Measurements from ENCODE around the gene BRINP2.

Gene BRINP2

DNA sequence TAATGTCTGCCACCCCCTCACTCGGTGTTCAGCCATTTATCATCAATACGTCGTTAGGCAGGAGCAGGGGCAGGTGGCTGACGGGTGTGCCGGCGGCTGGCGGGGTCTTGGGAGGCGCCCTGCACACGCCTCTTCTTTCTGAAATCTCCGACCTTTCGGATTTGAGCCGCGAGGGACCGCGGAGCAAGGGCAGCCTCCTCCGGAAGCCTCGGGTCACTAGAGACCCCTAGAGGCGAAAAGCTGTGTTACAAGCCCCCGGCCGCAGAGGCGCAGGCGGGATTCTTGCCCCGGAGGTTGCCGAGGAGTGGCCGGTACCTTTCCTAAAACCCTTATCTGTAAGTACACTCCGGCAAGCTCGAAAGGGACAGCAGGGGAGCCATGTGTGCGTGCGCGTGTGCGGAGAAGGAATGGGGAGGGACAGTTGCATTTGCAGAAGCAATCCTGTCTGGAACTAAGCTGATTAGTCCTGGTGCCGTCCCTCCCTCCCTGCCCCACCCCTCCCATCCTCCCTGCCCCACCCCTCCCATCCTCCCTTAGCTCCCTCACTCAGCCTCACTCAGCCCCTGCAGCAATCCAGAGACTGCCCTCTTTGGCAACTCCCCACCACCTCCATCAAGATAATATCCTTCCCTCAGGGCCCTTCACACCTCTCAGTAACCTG is 11.0 kb downstream of the BRINP2 start:
- TF ChIP-seq GATA3 (IDR thresholded peaks at IDR 0.05; ENCODE audit: low read depth, low read length) = no peak
- TF ChIP-seq GATA2 (IDR thresholded peaks at IDR 0.05; ENCODE audit: low read depth, low read length) = peak; percentile 5; the same call in 1 of the 2 replicates

DNA sequence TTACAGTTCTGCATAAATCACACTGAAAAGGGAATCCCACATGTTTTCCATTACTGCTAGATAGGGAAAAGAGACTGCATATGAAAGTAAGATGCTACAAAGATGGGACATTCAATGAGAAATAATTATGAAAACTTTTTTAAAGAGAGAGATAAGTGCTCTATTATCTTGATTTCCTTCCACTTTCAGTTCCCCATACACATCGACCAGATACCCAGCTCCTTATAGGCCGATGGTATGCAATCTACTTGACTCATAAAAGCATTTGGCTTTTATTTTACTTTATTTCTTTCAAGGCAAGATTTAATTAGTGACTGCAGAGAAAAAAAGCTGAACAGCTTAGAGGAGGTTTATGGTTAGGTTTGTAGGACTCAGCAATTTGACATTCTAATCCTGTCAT is 13.1 kb downstream of the BRINP2 start:
- TF ChIP-seq GATA3 (IDR thresholded peaks at IDR 0.05; ENCODE audit: low read depth, low read length) (no peak), GATA2 (IDR thresholded peaks at IDR 0.05; ENCODE audit: low read depth, low read length) (no peak)

DNA sequence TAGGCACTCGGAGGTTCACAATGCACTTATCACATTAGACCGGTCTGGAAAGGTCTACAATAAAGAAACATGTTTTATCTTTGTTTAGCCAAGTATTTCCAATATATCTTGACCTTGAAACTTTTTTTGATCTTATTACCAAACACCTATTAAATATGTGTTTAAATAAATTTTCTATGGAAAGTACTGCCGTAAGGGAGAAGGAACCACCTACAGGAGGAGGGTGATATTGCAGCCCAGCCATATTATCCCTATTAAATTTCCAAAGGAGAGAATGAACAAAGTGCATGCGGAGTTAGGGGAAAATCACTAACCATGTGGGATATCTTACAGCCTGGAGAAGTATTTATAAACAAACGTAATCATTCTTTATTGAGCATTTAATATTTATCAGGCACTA is 14.5 kb downstream of the BRINP2 start:
- TF ChIP-seq GATA2 (IDR thresholded peaks at IDR 0.05; ENCODE audit: low read depth, low read length) (no peak), GATA3 (IDR thresholded peaks at IDR 0.05; ENCODE audit: low read depth, low read length) (no peak)

DNA sequence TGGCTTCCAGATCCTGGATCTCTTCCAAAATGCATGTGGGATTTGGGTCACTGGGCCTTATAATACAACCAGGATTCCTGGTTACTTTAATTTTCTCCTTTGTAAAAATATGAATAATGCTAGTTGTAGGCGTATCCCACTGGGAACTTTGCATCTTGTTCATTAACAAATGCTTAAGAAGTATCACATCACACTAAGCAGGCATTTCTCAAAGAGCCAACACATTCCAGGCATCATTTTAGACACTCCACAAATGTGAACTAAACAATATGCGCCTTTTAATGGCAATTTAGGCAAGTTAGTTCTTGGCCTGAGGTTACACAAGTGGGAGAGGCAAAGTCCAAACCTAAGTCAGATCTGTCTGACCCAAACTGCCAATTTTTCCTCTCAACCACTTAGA is 15.9 kb downstream of the BRINP2 start:
- TF ChIP-seq GATA3 (IDR thresholded peaks at IDR 0.05; ENCODE audit: low read depth, low read length) (no peak), GATA2 (IDR thresholded peaks at IDR 0.05; ENCODE audit: low read depth, low read length) (no peak)

DNA sequence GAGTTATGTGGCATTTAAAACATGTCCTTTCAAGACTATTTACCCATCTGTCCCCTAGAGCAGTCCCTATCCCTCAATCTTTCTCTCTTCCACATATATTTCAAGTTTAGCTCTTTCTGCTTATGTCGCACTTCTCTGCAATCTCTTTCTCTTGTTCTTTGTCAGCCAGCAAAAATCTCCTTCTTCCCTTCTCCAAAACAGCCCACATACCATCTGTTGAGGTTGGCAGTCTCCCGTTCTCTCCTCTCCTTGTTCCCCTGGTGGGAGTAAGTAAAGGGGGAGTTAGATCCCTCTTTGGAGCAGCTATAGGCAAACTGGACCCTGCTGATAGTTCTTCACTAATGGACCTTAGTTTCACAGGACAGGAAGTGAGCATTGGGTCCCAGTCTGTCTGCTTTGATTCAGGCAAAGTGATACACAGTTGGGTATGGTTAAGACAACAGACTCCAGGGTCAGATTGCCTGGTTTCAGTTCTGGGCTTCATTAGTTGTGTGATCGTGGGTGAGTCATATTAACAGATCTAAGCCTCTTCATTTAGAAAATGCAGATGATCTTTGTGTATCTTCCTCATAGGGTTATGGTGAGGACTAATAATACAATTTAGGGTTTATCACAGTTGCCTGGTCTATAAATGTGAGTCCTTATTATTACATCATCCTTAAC is 19.7 kb downstream of the BRINP2 start:
- TF ChIP-seq GATA3 (IDR thresholded peaks at IDR 0.05; ENCODE audit: low read depth, low read length) (no peak), GATA2 (IDR thresholded peaks at IDR 0.05; ENCODE audit: low read depth, low read length) (no peak)

DNA sequence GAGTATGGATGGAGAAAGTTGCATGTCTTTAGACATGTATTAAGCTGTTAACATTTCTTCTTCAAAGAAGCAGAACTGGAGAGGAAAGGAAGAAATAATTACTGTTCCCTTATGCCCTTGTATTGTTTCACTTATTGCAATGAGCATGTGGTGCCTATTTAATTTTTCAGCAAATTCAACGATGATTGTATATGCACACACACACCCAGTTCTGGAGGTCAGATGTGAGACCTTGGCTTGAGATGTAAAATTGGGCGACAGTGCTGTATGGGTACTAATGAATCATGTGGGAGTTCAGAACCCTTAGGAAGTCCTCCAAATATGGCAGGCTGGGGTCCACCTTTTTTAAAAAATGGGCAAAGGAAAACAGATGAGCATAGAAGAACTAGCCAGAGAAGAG is 27.5 kb downstream of the BRINP2 start:
- TF ChIP-seq GATA3 (IDR thresholded peaks at IDR 0.05; ENCODE audit: low read depth, low read length) = no peak

DNA sequence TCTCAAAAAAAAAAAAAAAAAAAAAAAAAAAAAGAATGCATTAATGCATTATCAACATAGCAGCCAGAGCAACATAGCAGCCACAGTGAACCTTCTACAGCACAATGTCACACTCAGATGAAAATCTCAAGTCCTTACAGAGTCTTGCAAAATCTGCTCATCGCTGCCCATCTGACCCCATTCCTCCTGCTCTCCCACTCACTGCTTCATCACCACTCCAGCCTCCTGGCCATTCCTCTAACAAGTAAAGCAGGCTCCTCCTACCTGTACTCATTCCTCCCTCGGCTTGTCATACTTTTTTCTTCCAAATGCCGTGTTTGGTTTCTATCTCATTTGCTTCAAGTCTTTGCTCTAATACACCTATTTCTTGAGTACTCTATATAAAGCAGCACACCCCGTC is 29.5 kb downstream of the BRINP2 start:
- TF ChIP-seq GATA3 (IDR thresholded peaks at IDR 0.05; ENCODE audit: low read depth, low read length) = no peak

DNA sequence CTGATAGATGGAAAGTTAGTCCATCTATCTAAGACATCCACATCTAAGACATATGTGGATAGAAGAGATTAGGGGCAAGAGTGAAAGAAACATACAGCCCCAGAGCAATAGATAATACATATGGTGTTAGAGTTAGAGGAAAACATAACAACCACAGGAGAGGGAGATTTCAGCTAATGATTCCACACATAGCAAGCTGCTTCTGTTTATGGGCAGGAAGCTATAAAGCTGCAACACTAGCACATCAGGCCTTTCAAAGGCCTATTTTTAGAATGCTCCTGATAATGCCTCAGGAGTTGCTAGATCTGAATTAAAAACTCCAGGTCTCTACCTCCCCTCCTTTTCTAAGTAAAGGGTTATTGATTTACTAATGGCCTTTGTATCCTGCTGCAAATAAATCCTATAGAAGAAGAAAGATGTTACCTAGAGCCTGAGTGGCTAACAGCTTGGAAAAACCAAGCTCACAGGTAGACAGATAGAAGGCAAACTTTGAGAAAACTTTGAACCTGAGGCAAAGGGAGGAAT is 36.1 kb downstream of the BRINP2 start:
- TF ChIP-seq GATA3 (IDR thresholded peaks at IDR 0.05; ENCODE audit: low read depth, low read length) (no peak), GATA2 (IDR thresholded peaks at IDR 0.05; ENCODE audit: low read depth, low read length) (no peak)

DNA sequence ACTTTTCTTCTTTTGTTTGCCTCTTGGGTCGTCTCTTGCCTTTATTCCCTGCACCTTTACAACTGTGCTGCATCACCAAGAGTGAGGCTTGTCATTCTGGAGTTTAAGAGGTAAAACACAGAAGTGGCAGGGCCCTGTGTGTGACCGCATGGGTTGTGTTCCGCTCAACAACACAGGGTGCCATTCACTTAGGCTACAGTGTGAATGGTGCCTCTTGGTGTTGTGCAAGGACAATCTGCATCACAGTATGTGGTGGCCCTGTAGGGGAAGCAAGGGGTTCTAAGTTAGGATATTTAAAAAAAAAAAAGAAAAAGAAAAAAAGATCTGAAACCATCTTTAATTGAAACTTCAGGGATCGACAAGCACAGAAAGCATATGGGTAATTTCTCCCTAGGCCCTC is 38.2 kb downstream of the BRINP2 start:
- TF ChIP-seq GATA3 (IDR thresholded peaks at IDR 0.05; ENCODE audit: low read depth, low read length) (no peak), GATA2 (IDR thresholded peaks at IDR 0.05; ENCODE audit: low read depth, low read length) (no peak)

DNA sequence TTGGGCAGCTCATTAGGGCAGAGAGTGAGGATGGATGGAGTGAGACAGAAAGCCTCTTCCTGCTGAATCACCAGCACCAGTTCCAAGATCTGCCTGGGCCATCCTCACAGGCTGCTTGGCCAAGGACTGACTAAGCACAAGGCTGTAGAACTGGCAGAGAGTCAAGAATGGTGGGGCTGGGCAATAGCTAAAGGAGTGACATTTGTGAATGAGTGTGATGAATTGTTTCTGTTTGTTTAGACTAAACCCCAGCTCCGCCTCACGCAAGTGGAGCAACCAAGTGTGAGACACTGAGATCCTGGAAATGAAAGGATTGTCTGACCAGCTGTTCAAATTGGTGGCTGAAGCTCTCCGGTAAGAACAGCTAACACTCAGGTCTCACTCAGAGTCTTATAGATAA is 38.6 kb downstream of the BRINP2 start:
- no peak for TF ChIP-seq GATA2 (IDR thresholded peaks at IDR 0.05; ENCODE audit: low read depth, low read length)
- no peak for TF ChIP-seq GATA3 (IDR thresholded peaks at IDR 0.05; ENCODE audit: low read depth, low read length)

DNA sequence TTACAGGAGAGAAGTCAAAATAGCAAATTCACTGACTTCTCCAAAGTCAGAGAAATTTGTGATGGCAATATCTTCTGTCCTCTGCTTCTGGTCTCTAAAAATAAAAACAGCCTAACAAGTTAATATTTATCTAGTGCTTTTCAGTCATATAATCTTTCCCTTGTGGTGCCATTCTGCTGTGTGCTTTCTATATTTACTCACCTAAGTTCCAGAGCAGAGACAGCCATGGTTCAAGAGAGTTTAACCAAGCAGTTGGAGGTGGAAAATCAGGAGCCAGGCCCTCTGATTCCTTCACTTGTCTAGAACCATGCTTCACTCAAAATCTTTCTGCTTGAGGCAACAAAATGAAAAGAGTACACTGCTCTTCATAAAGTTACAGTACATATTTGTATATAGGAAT is 39.3 kb downstream of the BRINP2 start:
- TF ChIP-seq GATA3 (IDR thresholded peaks at IDR 0.05; ENCODE audit: low read depth, low read length) = no peak

DNA sequence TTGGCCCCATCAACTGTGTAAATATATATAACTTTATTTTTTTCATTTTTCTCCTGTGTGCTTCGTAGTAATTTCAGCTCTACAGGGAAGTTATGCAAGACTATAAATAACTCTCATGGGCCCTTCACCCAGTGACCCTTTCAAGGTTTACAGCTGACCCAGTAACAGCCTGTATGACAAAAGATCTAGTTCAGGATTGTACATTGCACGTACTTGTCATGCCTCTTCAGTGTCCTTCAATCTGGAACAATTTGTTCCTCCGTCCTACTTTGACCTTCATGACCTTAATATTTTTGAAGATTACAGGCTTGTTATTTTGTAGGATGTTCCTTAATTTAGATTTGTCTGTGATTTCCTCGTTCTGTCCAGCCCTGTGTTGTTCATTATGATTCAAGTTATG is 40.5 kb downstream of the BRINP2 start:
- TF ChIP-seq GATA2 (IDR thresholded peaks at IDR 0.05; ENCODE audit: low read depth, low read length) = no peak
- no peak for TF ChIP-seq GATA3 (IDR thresholded peaks at IDR 0.05; ENCODE audit: low read depth, low read length)

DNA sequence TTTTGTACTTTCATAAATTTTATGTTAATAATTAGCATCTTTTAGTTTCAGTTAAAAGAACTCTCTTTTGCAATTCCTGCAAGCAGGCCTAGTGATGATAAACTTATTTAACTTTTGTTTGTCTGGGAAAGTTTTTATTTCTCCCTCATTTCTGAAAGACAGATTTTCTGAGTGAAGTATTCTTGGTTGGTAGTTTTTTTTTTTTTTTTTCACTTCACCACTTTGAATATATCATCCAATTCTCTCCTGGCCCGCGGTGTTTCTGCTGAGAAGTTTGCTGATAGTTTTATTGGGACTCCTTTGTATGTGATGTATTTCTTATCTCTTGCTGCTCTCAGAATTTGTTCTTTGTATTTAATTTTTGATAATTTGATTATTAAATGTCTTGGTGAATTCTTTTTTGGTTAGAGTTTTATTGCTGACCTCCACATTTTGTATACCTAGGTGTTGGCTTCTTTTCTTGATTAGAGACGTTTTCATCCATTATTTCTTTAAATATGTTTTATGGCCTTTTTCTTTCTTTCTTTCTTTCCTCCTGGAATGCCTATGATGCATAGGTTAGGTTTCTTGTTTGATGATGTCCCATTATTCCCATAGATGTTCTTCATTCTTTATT is 45.9 kb downstream of the BRINP2 start:
- TF ChIP-seq GATA2 (IDR thresholded peaks at IDR 0.05; ENCODE audit: low read depth, low read length) = no peak
- no peak for TF ChIP-seq GATA3 (IDR thresholded peaks at IDR 0.05; ENCODE audit: low read depth, low read length)

DNA sequence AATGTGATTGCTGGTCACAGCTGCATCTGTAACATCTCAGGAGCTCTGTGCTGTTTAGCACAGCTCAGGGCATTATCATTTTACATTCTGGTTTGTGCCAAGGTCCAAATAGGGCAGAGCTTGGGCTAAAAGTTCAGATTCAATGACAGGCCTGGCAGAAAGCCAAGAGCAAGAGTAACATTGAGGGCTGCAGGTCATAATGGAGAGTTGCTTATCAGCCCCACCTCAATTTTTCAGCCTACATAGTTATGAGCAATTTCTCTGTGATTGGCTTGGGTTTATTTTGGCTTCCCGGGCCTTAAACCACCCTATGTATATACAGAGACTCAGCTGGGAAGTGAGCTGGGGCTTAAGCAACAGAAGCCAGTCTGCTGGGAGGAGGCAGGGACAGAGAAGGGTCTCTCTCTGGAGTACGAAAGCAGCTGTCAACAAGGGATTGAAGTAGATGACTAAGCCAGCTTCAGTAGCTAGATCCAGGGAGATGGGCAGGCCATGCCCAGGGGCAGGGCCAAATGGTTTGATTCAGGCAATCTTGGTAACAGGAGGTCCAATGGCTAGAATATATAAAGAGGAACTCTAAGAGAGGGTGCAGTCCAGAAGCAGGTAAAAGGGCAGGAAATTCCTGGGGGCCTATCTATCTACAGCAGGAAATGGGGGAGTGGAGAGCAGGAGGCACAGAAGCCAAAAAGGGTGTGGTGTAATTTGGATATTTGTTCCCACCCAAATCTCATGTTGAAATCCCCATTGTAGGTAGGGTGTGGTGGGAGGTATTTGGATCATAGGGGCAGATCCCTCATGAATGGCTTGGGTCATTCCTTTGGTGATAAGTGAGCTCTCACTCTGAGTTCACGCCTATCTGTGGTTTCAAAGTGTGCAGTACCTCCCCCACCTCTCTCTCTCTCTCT is 49.0 kb downstream of the BRINP2 start:
- TF ChIP-seq GATA2 (IDR thresholded peaks at IDR 0.05; ENCODE audit: low read depth, low read length) = no peak
- TF ChIP-seq GATA3 (IDR thresholded peaks at IDR 0.05; ENCODE audit: low read depth, low read length) = no peak

Measured in SH-SY5Y (cell line).